Testis (tissue), 3 donors: ENCODE measurements around the gene CD55. TPM values are rescaled to one million over a fixed set of nuclear protein-coding genes. Genes with fewer than 3 reads are reported as not detected.

Source experiments
- DNase-seq: peaks from one replicate; pipeline ENCODE4 v3.0.0-alpha.2; 2019
- H3K27ac ChIP-seq, 2 donors: fragments of 200-600 bp; sonication (generic); one replicate each; pipeline ENCODE4 v1.5.1; 2019
- H3K27me3 ChIP-seq: fragments of 200-600 bp; sonication (generic); one replicate; pipeline ENCODE4 v1.5.1; 2019
- H3K36me3 ChIP-seq: fragments of 200-600 bp; sonication (generic); one replicate; pipeline ENCODE4 v1.5.1; 2017; ENCODE audit warnings: low read depth; ENCODE audit errors: missing control alignments
- H3K4me1 ChIP-seq: fragments of 200-600 bp; sonication (generic); one replicate; pipeline ENCODE4 v1.5.1; 2019
- H3K4me3 ChIP-seq, 2 donors: fragments of 200-600 bp; sonication (generic); one replicate each; pipeline ENCODE4 v1.5.1; 2017 to 2019
- H3K9me3 ChIP-seq: fragments of 200-600 bp; sonication (generic); one replicate; pipeline ENCODE4 v1.5.1; 2017
- CTCF ChIP-seq, 3 experiments: fragments of 450-650 bp in 2 of 3; fragments of 200-600 bp in 1 of 3; sonication (generic) in 1 of 3; IDR thresholded peaks; one replicate each; pipeline ENCODE4 v1.5.1; 2016 to 2019; ENCODE audit warnings: antibody characterized with exemption in 3 of 3, mild to moderate bottlenecking in 2 of 3, moderate library complexity in 1 of 3
- POLR2A ChIP-seq: fragments of 450-650 bp; IDR thresholded peaks from one replicate; pipeline ENCODE4 v1.6.1; 2017; ENCODE audit warnings: antibody characterized with exemption, mild to moderate bottlenecking, moderate library complexity
- WGBS, 2 donors: methylation state at CpG; one replicate each; pipeline ENCODE4 v1.1.5; 2018; 5-methylcytosine and 5-hydroxymethylcytosine counted together
- intact Hi-C: fragments of 100-400 bp; cut with DNase I; formaldehyde crosslinking; loops from one replicate; pipeline ENCODE4 v1.15.1; 2023; ENCODE audit warnings: low total_unique reads
- polyA plus RNA-seq: library from polyadenylated mRNA; stranded (reverse); fragments of 350-450 nt; fragmentation: Illumina TruSeq; extraction: RNeasy Lipid Tissue Mini Kit (QIAGEN cat#74804); gene quantifications from one replicate; pipeline ENCODE4 v1.2.3, GENCODE V29; 2014; ENCODE audit warnings: low read depth, low replicate concordance; ENCODE audit not compliant: insufficient read depth
- total RNA-seq, 2 donors: library from RNA; depleted of rRNA; stranded (reverse); fragments of >200 nt; gene quantifications; one replicate each; pipeline ENCODE4 v1.2.3, GENCODE V29; 2016

The CD55 gene
- total and polyA plus RNA-seq, 3 donors from 2014 or later = 38.0 to 60.6 (median 45.7) TPM

GRCh38 chr1:207330011-207330710, 8.7 kb downstream of the CD55 start:
- no peaks in the 10 kb centered on the region for H3K27me3 ChIP-seq
- intact Hi-C loops = no loop called here
- no peaks in the 10 kb centered on the region for H3K4me1 ChIP-seq
- H3K9me3 ChIP-seq = no peaks in the 10 kb centered on the region
- WGBS, 2 donors = 78 to 82% methylated on average over 5 of the region's 5 CpGs
- no peak overlapping the region for H3K27ac ChIP-seq
- no peak overlapping the region for H3K4me3 ChIP-seq
- no peak for DNase-seq
- H3K36me3 ChIP-seq = no peaks in the 10 kb centered on the region
- TF ChIP-seq POLR2A (no peak), CTCF (IDR thresholded peaks at IDR 0.05) (no peak)

- H3K9me3 ChIP-seq = no peaks in the 10 kb centered on the region
- H3K27me3 ChIP-seq = no peaks in the 10 kb centered on the region
- H3K4me3 ChIP-seq = no peak overlapping the region
- 81% methylated on average over 4 of the region's 4 CpGs for WGBS, 2 donors
- no peak for TF ChIP-seq CTCF (IDR thresholded peaks at IDR 0.05)
- no peak for TF ChIP-seq POLR2A
- intact Hi-C loops = no loop called here
- H3K27ac ChIP-seq = no peak overlapping the region
- H3K4me1 ChIP-seq = no peaks in the 10 kb centered on the region
- no peak for DNase-seq
- no peaks in the 10 kb centered on the region for H3K36me3 ChIP-seq
These were observed 10.2 kb downstream of the CD55 start for GRCh38 chr1:207331354-207332313.

- H3K4me3 ChIP-seq = no peak overlapping the region
- no peak overlapping the region for H3K27ac ChIP-seq
- no peaks in the 10 kb centered on the region for H3K4me1 ChIP-seq
- H3K27me3 ChIP-seq = no peaks in the 10 kb centered on the region
- DNase-seq = no peak
- intact Hi-C loops = no loop called here
- no peak for TF ChIP-seq CTCF (IDR thresholded peaks at IDR 0.05)
- TF ChIP-seq POLR2A = no peak
- no peaks in the 10 kb centered on the region for H3K36me3 ChIP-seq
- 75 to 77% methylated on average over 3 of the region's 3 CpGs for WGBS, 2 donors
- no peaks in the 10 kb centered on the region for H3K9me3 ChIP-seq
These were observed 11.6 kb downstream of the CD55 start for GRCh38 chr1:207333009-207333600.

- Histone ChIP-seq H3K36me3 (no peaks in the 10 kb centered on the region), H3K27me3 (no peaks in the 10 kb centered on the region), H3K4me3 (no peak overlapping the region), H3K9me3 (no peaks in the 10 kb centered on the region), H3K4me1 (no peaks in the 10 kb centered on the region), H3K27ac (no peak overlapping the region)
- DNase-seq = no peak
- TF ChIP-seq POLR2A (no peak), CTCF (IDR thresholded peaks at IDR 0.05) (no peak)
- 87 to 89% methylated on average over 1 of the region's 1 CpG for WGBS, 2 donors
- intact Hi-C loops = no loop called here
These were observed 12.1 kb downstream of the CD55 start for GRCh38 chr1:207333620-207334019.
